GM18499 (cell line): ENCODE results near the gene CD300LF.

Experiments used
- ATAC-seq: cut with Tn5 transposase; IDR thresholded peaks from one replicate; pipeline ENCODE4 v1.9.1; 2021; ENCODE audit warnings: moderate number of reproducible peaks; ENCODE audit not compliant: insufficient read depth, unreplicated experiment

CD300LF gene

DNA sequence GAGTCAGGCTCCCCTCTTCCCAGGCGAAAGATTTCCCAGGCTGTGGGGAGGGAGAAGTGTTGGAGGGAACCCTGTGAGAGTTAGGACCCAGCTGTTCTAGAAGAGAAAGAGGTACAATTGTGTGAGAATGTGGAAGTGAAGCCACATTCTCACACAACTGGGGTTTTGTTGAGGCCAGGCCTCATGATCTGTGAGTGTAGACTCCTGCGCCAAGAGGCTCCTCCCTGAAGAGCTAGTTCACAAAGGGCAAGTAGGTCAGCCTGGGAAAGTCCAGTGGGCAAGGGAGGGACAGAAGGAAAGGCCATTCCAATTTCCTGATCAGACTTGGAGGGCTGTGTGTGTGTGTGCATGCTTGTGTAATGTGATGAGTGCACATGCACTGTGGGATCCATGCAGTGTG is 15.2 kb downstream of the CD300LF start:
- no peak for ATAC-seq

DNA sequence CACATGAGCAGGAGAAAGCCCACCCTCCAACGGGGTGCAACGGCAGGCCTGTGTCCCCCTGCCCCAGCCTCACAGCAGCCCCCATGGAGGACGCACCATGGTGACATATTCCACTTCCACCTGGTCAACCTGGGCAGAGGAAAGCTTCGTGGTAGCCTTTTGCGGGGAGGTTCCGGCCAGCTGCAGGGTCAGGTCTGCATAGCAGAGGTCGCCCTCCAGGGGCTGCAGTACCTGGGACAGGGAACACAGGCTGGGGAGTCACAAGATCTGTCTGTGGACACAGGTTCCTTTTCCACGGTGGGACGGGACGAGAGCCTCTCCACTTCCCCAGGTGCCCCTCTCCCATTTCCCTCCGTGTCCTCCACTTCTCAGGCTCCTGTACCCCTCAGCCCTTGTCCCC is 17.1 kb downstream of the CD300LF start:
- no peak for ATAC-seq

DNA sequence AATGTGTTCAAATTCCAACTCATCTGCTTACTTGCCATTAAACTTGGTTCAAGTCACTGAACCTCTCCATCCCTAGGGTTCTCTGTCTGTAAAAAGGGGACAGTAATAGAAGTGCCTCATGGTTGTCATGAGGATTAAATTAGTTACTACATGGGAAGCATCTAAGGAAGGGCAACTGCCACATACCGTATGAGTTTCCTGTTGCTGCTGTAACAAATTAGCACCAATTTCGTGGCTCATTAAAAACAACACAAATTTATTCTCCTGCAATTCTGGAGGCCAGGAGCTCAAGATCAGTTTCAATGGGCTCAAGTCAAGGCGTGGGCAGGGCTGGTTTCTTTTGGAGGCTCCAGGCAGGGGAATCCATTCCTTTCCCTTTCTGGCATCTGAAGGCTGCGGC is 18.6 kb downstream of the CD300LF start:
- no peak for ATAC-seq

DNA sequence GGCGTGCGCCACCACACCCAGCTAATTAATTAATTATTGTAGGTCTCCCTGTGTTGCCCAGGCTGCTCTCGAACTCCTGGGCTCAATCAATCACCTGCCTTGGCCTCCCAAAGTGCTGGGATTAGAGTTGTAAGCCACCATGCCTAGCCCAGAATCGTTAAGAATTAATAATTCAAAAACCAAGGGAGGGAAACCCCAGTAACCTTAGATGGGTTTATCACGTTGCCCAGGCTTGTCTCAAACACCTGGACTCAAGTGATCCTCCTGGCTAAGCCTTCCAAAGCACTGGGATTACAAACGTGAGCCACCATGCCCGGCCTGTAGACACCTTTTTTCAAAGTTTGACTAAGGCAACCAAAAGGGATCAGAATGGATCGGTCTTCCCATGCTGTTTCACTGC is 21.6 kb downstream of the CD300LF start:
- no peak for ATAC-seq

DNA sequence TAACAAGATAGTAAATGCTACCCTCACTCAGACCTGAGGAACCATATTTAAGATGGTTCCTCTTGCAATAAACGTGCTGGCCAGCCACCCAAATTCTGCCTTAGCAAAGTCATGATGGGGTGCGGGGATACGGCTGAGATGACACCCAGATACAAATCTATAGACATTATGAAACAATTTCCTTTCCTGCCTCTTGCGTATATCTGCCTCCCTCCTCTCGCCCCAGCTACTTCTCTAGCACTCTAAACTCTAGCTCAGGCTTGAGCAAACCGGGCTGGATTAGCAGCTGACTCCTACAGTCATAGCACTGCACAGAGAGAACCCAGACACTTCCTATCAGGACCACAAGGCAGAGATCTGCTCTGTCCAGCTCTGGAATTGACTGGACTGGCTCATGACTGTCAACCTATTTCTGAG is 22.3 kb downstream of the CD300LF start:
- no peak for ATAC-seq

DNA sequence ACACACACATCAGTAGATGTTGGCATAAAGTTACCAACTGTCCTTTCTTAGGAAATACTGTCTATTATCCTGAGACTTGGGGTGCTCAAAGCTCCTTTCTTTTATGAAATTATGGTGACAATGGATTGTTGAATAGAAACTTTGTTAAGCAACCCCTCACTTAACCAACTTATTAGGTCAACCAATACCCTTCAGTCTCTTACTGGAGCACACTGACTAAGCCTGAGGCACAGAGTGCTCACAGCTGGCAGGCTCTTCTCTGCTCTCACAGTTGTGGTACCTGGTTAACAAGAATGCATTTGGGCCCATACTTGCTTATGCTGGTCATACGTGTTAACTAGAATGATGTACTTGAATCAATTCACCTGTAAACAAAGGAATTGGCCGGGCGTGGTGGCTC is 24.8 kb downstream of the CD300LF start:
- no peak for ATAC-seq

DNA sequence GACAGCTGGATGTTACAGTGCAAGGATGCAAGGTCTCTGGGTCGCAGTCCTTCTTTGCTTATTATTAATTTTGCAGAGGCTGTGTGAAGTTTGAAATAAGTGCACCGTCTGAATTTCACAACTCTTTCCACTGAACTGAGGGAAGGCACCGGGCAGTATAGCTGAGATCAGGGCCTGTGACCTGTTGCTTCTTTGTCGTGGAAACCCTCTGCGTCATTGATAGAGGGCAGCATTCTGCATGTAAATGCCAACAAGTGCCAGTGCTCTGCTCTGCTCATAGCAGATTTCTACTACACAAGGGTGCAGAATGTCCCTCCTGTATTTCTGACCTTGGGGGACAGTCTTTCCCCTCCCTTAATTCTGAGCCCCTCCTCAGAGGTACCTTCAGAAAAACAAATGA is 26.0 kb downstream of the CD300LF start:
- no peak for ATAC-seq

DNA sequence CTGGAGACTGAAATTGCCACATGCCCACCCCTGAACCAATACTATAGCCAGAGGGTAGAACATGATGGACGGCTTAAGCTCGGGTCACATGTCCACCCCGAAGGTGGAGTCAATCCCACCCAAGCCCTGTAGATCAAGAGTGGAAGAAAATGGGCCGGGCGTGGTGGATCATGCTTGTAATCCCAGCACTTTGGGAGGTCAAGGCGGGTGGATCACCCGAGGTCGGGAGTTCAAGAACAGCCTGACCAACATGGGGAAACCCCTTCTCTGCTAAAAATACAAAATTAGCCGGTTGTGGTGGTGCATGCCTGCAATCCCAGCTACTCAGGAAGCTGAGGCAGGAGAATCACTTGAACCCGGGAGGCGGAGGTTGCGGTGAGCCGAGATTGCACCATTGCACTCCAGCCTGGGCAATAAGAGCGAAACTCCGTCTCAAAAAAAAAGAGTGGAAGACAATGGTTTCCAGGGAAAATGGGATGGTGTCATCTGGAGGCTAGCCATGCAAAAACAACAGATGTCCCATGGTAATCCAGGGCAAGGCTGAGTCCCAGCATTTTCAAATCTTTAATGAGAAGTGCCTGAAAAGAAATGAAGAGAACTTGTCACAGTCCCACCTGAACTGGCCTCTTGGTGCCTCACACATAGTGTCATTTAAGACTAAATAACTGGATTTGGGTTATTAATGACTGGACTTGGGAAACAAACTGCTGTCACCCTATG is 30.1 kb downstream of the CD300LF start:
- ATAC-seq, result no peak

DNA sequence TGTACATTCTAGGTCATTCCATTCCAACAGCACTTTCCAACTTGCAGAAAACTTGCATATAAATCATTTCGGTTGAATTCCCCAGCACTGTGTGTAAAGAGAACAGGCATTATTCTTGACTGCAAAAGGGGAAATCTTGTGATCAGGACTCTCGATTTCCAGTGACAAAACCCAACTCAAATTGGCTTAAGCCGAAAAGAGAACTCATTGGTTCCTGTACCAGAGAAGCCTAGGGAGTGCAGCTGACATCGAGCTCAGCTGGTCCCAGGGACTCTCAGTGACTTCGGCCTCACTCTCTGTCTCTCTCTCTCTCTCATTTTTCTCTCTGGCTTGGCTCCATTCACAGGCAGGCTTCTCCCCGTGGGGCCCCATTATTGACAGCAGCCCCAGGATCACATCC is 30.7 kb downstream of the CD300LF start:
- ATAC-seq, result no peak

DNA sequence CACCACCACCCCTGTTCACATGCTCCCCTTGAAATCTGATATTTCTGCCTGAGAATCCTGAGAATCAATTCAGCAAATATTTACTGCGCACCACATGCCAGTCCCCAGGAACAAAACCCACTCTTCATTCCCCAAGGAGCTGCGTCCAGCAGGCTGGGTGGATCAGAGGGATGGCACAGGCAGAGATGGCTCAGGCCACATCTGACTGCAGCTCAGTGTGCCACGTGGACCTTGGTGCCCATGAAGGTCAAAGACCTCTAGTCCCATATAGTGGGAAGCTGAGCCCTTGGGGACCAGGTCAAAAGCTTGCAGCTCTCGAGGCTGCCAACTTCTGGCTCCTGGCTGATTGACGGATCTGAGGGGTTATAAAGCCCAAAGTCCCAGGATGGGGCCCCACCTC is 31.8 kb downstream of the CD300LF start:
- ATAC-seq, result no peak

DNA sequence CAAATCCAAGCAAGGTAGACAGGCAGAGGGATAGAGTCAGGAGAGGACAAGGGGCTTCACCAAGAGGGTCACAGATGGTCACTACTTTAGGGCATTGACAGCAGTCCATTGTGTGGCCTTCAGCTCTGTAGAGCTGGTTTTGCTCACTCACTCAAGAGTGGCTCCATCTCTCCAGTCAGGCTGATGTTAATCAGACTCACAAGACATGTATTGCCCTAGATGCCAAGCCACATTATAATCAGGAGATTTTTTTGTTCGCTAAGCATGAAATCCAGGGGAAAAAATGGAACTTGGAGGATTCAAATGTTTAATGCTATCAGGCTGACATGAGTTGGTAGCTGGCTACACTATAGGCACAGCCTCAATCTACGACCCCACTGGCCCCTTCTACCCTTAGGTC is 32.5 kb downstream of the CD300LF start:
- ATAC-seq, result no peak

DNA sequence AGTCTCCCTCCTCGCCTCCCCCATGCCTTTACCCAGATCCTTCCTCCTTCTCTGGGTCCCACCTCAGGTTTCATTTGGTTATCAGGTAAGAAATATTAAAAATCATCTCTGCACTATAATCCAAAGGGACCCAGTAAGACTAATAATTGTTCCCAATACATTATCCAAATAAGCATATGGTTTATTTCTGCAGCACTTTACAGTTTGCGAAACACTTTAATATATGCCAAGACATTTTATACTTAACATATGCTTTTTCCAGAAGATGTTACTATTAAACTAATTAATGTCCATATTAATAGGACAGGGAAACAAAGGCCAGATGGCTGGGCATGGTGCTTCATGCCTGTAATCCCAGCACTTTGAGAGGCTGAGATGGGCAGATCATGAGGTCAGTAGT is 33.3 kb downstream of the CD300LF start:
- no peak for ATAC-seq

DNA sequence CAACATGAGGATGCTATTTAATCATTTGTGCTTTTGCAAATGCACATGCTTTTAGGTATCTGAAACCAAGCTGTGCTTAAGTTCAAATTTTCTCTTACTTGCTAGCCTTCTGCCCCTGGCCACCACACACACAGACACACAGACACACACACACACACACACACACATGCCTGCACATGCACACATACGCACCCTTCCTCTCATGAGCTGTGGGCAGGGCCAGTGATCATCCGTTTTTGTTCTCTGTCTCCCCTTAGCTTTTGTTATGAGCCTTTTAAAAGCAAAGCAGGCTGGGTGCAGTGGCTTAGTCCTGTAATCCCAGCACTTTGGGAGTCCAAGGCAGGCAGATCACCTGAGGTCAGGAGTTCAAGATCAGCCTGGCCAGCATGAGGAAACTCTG is 34.2 kb downstream of the CD300LF start:
- ATAC-seq, result no peak

DNA sequence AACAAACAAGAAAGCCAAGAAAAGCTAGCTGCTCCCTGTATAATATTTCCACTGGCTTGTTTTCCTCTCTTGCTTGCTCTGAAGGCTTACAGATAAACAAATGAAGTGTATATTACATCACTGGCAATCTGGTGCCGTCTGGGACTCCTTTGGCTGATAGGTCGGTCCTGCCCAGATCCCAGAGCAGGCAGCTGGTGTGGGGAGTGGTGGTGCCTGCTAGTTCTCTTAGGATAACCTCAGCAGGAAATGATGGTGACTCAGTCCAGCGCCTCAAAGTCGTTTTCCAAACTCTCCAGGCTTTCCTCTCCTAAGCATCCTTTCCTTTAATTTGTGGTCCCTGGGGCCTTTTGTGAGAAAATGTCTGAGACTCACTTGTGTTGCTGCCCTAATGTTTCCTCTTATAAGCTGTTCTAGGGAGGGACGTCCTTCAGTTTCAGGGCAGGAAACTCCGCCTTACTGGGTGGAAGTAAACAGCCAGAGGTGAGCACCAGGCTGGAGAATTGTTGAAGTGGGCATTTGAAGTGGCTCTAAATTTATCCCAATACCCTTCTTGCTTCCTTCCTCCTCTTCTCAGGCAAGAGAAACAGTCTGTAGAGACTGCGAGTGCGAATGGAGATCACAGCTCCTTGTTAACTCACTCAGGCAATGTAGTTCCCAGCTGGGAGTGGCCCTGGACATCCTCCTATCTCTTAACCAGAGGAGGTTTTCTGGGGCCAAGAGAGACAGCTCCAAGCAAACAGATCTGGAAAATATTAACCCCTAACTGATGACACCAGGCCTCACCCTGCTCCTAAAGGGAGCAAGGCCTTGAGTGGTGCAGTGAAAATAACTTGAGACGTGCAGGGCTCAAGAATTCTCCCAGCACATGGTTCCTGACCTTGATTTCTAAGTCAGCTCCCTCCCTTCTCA is 34.9 kb downstream of the CD300LF start:
- no peak for ATAC-seq

DNA sequence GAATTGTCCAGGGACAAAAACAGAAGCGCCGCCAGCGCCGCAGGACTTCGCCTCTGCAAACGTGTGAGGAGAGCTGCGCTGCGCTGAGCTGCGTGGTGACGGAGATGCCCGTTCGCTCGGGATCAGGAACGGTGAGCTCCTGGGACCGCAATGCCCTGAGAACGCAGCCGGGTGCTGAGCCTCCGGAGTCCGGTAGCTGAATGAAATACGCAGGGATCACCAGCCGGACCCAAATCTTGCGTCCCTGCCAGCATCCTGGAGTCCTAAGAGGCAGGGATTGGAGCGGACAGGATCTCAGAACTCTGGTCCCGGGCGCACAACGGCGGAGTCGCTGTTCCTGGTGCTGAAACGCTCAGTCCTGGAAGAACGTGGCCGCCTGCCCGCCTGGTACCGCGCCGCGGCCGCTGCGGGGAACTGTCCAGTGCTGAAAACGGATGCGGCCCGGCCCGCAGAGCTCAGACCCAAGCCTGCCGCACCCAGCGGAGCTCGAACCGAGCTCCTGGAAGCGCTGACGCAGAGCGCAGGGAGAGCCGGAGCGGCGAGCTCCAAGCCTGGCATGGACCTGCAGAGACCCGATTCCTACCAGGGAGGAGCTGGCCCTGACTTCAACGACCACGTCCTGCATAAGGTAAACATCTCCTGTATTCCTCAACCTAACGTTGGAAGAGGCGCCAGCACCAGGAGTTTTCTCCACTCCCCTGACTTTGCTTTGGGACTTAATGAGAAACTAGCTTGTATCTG is 41.5 kb downstream of the CD300LF start:
- no peak for ATAC-seq

DNA sequence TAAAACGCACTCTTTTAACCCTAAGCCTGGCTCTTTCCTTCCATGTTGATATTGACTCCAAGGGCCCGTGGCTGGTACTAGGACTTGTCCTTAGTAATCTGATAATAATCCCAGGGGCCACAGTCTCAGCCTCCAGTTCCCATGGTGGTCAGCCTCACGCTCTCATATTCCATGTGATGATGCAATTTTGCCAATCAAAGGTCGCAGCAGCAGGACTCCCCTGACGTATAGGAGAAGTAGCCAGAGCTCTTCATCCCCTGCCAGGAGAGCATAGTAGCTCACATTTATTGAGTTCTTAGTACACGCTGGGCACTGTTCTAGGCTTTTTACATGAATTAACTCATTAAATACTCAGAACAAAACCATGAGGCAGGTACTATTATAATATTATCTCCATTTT is 42.4 kb downstream of the CD300LF start:
- no peak for ATAC-seq

DNA sequence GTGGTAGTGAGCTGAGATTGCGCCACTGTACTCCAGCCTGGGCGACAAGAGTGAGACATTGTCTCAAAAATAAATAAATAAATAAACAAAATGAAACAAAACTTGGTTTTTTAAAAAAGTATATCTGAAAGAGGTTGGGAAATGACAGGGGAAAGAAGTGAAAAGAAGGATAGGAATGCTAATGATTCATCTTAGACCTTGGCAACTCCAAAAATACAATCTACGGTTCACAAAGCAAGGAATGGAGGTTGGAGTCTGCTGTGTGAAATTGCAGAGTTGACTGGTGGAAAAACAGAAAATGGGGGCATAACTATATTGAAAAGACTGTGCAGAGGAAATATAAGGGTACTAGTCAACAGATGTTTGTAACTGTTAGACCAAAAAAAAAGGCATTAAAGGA is 49.2 kb downstream of the CD300LF start:
- no peak for ATAC-seq

DNA sequence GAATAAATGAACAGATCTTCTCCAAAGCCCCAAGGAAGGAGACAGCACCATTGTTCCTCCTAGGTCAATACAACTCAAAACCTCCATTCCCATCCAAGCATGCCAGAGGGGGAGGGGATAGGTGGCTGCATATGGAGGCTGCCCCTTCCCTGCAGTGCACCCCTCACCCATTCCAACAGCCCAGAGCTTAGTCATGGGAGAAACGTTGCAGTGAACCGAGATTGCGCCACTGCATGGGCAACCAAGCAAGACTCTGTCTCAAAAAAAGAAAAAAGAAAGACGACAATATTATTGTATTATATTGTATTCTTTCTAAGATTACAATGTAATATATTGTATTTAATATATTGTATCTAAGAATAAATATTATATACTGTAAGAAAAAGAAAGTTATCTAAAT is 52.8 kb downstream of the CD300LF start:
- no peak for ATAC-seq

DNA sequence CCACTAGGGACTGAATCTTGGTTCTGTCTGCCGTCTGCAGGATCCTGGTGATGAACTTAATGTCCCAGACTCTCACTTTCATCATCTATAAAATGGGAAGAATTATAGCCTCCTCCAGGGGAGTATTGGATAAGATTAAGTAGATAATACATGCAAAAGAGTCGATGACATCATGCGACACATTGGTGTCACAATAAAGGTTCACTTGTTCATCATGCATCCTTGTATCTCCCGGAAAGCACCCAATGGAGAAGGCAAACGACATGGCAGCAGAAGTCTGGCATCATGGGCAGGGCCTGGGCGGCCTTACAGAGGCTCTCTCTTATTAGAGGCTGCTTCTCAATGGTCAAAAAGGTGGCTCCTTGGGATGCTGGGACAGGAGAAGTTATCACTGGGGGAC is 54.1 kb downstream of the CD300LF start:
- no peak for ATAC-seq

DNA sequence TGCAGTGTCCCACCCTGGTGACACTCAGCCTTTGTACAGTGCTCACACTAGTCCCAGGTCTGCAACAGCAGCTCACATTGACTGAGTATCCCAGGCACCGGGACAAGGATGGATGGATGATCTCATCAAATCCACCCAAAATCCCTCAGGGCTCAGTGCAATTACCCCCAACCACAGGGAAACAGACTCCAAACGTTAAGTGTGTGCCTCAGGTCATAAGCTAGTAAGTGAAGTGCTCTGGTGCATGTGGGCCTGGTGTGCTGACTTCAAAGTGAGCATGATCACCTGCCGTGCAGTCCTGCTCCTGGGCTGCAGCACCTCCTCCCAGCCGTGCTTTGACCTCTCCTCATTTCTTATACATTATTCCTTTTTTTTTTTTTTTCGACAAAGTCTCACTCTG is 58.0 kb downstream of the CD300LF start:
- no peak for ATAC-seq

DNA sequence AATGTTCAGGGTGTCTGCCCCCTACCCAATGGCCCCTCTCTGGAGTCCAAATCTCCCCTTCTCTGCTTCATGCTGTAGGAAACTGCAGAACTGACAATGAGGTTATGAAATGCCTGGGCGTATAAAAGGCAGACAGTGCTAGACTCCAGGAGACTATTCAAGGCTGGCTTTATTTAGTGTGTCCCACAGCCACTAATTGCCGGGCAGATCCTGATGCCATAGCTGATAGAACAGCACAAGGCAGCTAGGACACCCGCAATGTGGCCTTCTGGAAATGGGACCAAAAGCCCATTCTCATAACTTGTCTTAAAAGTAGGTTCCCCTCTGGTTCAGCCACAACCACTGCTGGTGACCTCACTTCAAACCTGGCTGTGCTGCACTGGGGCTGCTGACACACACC is 60.7 kb downstream of the CD300LF start:
- no peak for ATAC-seq
